ENCODE measurements around the gene SOX9.

DNA sequence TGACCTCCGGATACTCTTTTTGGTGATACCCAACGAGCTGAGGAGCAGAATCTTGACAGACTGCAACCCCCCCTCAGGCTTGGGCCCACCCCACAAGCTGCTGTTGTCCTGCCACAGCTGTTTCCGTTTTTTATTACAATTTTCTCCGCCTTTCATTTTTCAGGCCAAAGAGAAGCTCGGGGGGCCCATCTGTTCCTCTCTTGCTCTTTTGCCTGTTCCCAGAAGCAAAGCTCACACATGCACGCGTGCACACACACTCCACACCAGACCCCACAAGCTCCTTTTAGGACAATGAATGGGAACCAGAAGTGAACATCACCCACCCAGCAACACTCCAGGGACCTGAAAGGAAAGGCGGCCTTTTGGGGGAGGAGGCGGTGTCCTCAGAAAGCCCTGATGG, 16.3 kb downstream of the SOX9 start:
- TF ChIP-seq, protein P1, sequence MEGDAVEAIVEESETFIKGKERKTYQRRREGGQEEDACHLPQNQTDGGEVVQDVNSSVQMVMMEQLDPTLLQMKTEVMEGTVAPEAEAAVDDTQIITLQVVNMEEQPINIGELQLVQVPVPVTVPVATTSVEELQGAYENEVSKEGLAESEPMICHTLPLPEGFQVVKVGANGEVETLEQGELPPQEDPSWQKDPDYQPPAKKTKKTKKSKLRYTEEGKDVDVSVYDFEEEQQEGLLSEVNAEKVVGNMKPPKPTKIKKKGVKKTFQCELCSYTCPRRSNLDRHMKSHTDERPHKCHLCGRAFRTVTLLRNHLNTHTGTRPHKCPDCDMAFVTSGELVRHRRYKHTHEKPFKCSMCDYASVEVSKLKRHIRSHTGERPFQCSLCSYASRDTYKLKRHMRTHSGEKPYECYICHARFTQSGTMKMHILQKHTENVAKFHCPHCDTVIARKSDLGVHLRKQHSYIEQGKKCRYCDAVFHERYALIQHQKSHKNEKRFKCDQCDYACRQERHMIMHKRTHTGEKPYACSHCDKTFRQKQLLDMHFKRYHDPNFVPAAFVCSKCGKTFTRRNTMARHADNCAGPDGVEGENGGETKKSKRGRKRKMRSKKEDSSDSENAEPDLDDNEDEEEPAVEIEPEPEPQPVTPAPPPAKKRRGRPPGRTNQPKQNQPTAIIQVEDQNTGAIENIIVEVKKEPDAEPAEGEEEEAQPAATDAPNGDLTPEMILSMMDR (IDR thresholded peaks at IDR 0.05), result no peak
- no peak for TF ChIP-seq POLR2A (IDR thresholded peaks at IDR 0.05)

Data from thyroid gland (tissue), 4 donors.